GM12878 (cell line): Measurements from ENCODE around the gene WDR38. TPM values are rescaled to one million over a fixed set of nuclear protein-coding genes. Genes with fewer than 3 reads are reported as not detected.
A peak's percentile ranks its signal among the peaks of the same experiment; 100 is the strongest.

Source experiments
- ATAC-seq: fragments of 200-7000 bp; cut with Tn5 transposase; 3 replicates; pipeline ENCODE4 v1.9.1; 2020; ENCODE audit warnings: mild to moderate bottlenecking, moderate library complexity
- BruUV-seq: library from RNA; stranded (reverse); fragments of 400-500 nt; replicated peaks from 2 replicates; lab custom pipeline; 2021; lab: Mats Ljungman, UMichigan
- CTCF ChIA-PET: fragments of 300-600 bp; sonication (Branson Sonifier 250); formaldehyde crosslinking; extraction: SDS; loops from one replicate; lab custom pipeline; 2021; ENCODE audit warnings: inconsistent platforms; lab: Yijun Ruan, JAX
- POLR2A ChIA-PET: fragments of 350-600 bp; formaldehyde crosslinking; extraction: SDS; loops from one replicate; lab custom pipeline; 2021; ENCODE audit warnings: inconsistent platforms; lab: Charles Lee
- RAD21 ChIA-PET: fragments of 300-600 bp; sonication (Branson Sonifier 250); formaldehyde crosslinking; loops from one replicate; lab custom pipeline; 2023; ENCODE audit warnings: antibody characterized with exemption; ENCODE audit not compliant: unreplicated experiment; lab: Charles Lee
- SMC1A ChIA-PET: fragments of 300-600 bp; sonication (Branson Sonifier 250); formaldehyde crosslinking; loops from one replicate; lab custom pipeline; 2023; ENCODE audit not compliant: unreplicated experiment, uncharacterized antibody; lab: Charles Lee
- DNase-seq: peaks from one replicate; pipeline ENCODE4 v3.0.0-alpha.2; 2011; ENCODE audit warnings: low read depth, low spot score
- FAIRE-seq: peaks from 3 replicates; lab custom pipeline; 2011; peaks lifted over from hg19 to GRCh38; lab: Jason Lieb, UNC
- H2AFZ ChIP-seq: 2 replicates; pipeline ENCODE4 v1.6.0; 2011; ENCODE audit warnings: low read depth, low read length, control low read depth; ENCODE audit not compliant: control insufficient read depth
- H3K27ac ChIP-seq: 2 replicates; pipeline ENCODE4 v1.5.1; 2011; ENCODE audit warnings: control low read depth; ENCODE audit not compliant: control insufficient read depth, insufficient read depth
- H3K27me3 ChIP-seq, 2 experiments: replicated peaks in 1 of 2; 2 replicates each; pipeline versions ENCODE4 v1.6.0 to v1.6.1; 2011; ENCODE audit warnings: low read length in 1 of 2; ENCODE audit not compliant: control insufficient read depth in 2 of 2, insufficient read depth in 2 of 2
- H3K36me3 ChIP-seq, 2 experiments: 2 replicates each; pipeline ENCODE4 v1.5.1; 2011; ENCODE audit warnings: low read length in 1 of 2; ENCODE audit not compliant: control insufficient read depth in 2 of 2, insufficient read depth in 2 of 2
- H3K4me1 ChIP-seq: 2 replicates; pipeline ENCODE4 v1.6.1; 2011; ENCODE audit warnings: mild to moderate bottlenecking, low read length, moderate library complexity, mixed read lengths; ENCODE audit not compliant: control insufficient read depth, insufficient read depth
- H3K4me2 ChIP-seq: 2 replicates; pipeline ENCODE4 v1.6.0; 2011; ENCODE audit warnings: control low read depth; ENCODE audit not compliant: control insufficient read depth, insufficient read depth
- H3K4me3 ChIP-seq: fragments of 200-600 bp; sonication (generic); 2 replicates; pipeline ENCODE4 v1.5.1; 2016
- H3K79me2 ChIP-seq: 2 replicates; pipeline ENCODE4 v1.6.0; 2011; ENCODE audit warnings: low read length; ENCODE audit not compliant: control insufficient read depth, insufficient read depth
- H3K9ac ChIP-seq: 2 replicates; pipeline ENCODE4 v1.8.0; 2011; ENCODE audit warnings: low read length, control low read depth, mixed read lengths; ENCODE audit not compliant: control insufficient read depth, insufficient read depth
- H3K9me3 ChIP-seq: replicated peaks from 3 replicates; pipeline ENCODE4 v1.5.1; 2011; ENCODE audit warnings: mild to moderate bottlenecking, low read length; ENCODE audit not compliant: control insufficient read depth, insufficient read depth
- H4K20me1 ChIP-seq: 2 replicates; pipeline ENCODE4 v1.6.0; 2011; ENCODE audit not compliant: control insufficient read depth, insufficient read depth
- JUND ChIP-seq: IDR thresholded peaks from 2 replicates; pipeline ENCODE4 v1.6.1; 2012; ENCODE audit warnings: low read depth, mild to moderate bottlenecking, low read length, improper control_type of control experiment, moderate library complexity
- PKNOX1 ChIP-seq: fragments of 450-650 bp; IDR thresholded peaks from 2 replicates; pipeline ENCODE4 v1.6.1; 2016; ENCODE audit warnings: mild to moderate bottlenecking
- POLR2A ChIP-seq: IDR thresholded peaks from 2 replicates; pipeline ENCODE4 v1.6.1; 2011; ENCODE audit warnings: low read depth, mild to moderate bottlenecking, low read length
- POLR2AphosphoS5 ChIP-seq: IDR thresholded peaks from 2 replicates; pipeline ENCODE4 v1.6.1; 2011; ENCODE audit warnings: mild to moderate bottlenecking, low read length, inconsistent platforms
- TBL1XR1 ChIP-seq: IDR thresholded peaks from 2 replicates; pipeline ENCODE4 v1.6.1; 2012; ENCODE audit warnings: low read depth, low read length, improper control_type of control experiment
- ZNF622 ChIP-seq: fragments of 450-650 bp; IDR thresholded peaks from 2 replicates; pipeline ENCODE4 v1.6.1; 2017; ENCODE audit warnings: mild to moderate bottlenecking, inconsistent platforms
- WGBS: methylation state at CpG from one replicate; pipeline ENCODE4 v1.1.6; 2016; ENCODE audit warnings: low lambda C conversion rate; ENCODE audit not compliant: insufficient replicate concordance, insufficient coverage; ENCODE audit errors: missing lambda C conversion rate; 5-methylcytosine and 5-hydroxymethylcytosine counted together
- in situ Hi-C: fragments of 300-500 bp; cut with MboI; formaldehyde crosslinking; loops from 9 replicates; pipeline ENCODE4 v1.14.3; 2018; ENCODE audit warnings: mixed read lengths
- intact Hi-C: fragments of 100-400 bp; cut with micrococcal nuclease; formaldehyde crosslinking; loops from one replicate; pipeline ENCODE4 v1.14.2; 2022; ENCODE audit not compliant: unreplicated experiment
- polyA plus RNA-seq, 11 experiments: library from polyadenylated mRNA; depleted of rRNA in 4 of 11; unstranded in 6 of 11; stranded (reverse) in 5 of 11; fragments of >200 nt; fragmentation: Nextera tagmentation in 4 of 11; fragmentation: Illumina TruSeq in 1 of 11; extraction: Ambion mirVana in 4 of 11; extraction: Trizol in 1 of 11; gene quantifications; 1 replicate in 1 of 11; 2 replicates in 10 of 11; pipeline versions ENCODE4 v1.2.1 to v1.2.3, GENCODE V29; 2011 to 2016; ENCODE audit warnings: inconsistent platforms in 2 of 11, missing spikeins in 2 of 11, low read depth in 1 of 11
- total RNA-seq, 4 experiments: library from RNA; depleted of rRNA in 3 of 4; stranded (reverse); fragments of >200 nt in 3 of 4; fragmentation: Illumina TruSeq in 1 of 4; extraction: Trizol in 1 of 4; gene quantifications; 2 replicates each; pipeline versions ENCODE4 v1.2.1 to v1.2.3, GENCODE V29; 2013 to 2021

WDR38 gene
- total and polyA plus RNA-seq, 10 of the 15 experiments (the other 5 are each of a cell fraction or from before 2014, with no cell fraction given): not detected

DNA sequence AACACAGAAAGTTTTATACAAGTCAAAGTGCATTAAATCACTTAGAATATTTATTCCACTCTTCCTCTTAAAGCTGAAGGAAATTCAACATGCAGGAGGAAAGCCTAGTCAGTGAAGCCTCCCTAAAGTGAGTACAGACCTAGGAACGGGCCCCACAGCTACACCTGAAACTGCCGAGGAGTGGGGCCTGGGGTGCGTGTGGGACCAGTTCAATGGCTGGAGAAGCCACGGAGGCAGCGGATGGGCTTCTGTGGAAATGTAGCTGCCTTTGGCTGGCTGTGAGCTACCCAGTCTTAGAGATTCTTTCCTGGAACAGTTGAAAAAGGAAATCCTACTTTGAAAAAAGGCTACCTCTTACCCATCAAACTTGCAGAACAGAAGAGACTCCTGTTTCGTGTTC lies 25.3 kb downstream of the WDR38 start:
- intact Hi-C loops (no loop called here), in situ Hi-C loops (no loop called here)
- Histone ChIP-seq H3K36me3 (peaks cover 37 to 44% of the 10 kb centered on the region in 2 experiments), H3K79me2 (peaks cover 26% of the 10 kb centered on the region), H4K20me1 (peaks cover 5% of the 10 kb centered on the region), H3K9ac (no peak overlapping the region), H3K4me1 (peaks cover 11% of the 10 kb centered on the region), H3K27me3 (no peaks in the 10 kb centered on the region), H3K27ac (no peak overlapping the region), H3K4me3 (no peak overlapping the region), H2AFZ (no peak overlapping the region), H3K4me2 (no peak overlapping the region), H3K9me3 (no peaks in the 10 kb centered on the region)
- BruUV-seq: TSS peak; percentile 72
- peak; percentile 62 for TF ChIP-seq POLR2A
- TF ChIP-seq TBL1XR1: no peak
- TF ChIP-seq JUND: no peak
- TF ChIP-seq POLR2AphosphoS5: peak; percentile 49; the same call in 1 of the 2 replicates
- ChIA-PET RAD21 (interaction anchor here (1.3 to 1.6 kb wide), 3 partner anchors 61 to 267 kb away, joined by 4 read pairs; no protein-coding TSS in a partner anchor), POLR2A (interaction anchor here (1.2 to 1.5 kb wide), 2 partner anchors 11 to 16 kb away, joined by 4 to 5 read pairs; partner anchors contain the start of genes ARPC5L and RPL35), SMC1A (interaction anchor here (2.0 kb wide), 1 partner anchor 15 kb away, joined by 6 read pairs; no protein-coding TSS in a partner anchor), CTCF (interaction anchor here (0.8 to 1.9 kb wide), 4 partner anchors 26 to 112 kb away, joined by 3 to 5 read pairs (median 4); no protein-coding TSS in a partner anchor)
- ATAC-seq: no peak
- no peak for FAIRE-seq
- 91% methylated on average over 6 of the region's 6 CpGs for WGBS
- no peak for DNase-seq

GRCh38 chr9:124879226-124879625 lies 26.0 kb downstream of the WDR38 start:
- no peak overlapping the region for H3K4me2 ChIP-seq
- in situ Hi-C loops: no loop called here
- no peaks in the 10 kb centered on the region for H3K27me3 ChIP-seq
- TF ChIP-seq ZNF622 (no peak), PKNOX1 (no peak), POLR2A (peak; percentile 44)
- ChIA-PET SMC1A (interaction anchor here (0.6 to 1.6 kb wide), 2 partner anchors 17 to 61 kb away, joined by 3 to 4 read pairs; partner anchors contain the start of genes ARPC5L and RPL35), CTCF (interaction anchor here (1.7 kb wide), 2 partner anchors 15 to 27 kb away, joined by 3 to 5 read pairs; no protein-coding TSS in a partner anchor), RAD21 (interaction anchor here (1.6 kb wide), 1 partner anchor 266 kb away, joined by 4 read pairs; no protein-coding TSS in a partner anchor), POLR2A (interaction anchor here (0.6 to 1.2 kb wide), 2 partner anchors 12 to 735 kb away, joined by 4 to 5 read pairs; no protein-coding TSS in a partner anchor)
- no peak overlapping the region for H2AFZ ChIP-seq
- no peaks in the 10 kb centered on the region; the same call in none of the 2 replicates for H4K20me1 ChIP-seq
- peaks cover 31 to 37% of the 10 kb centered on the region in 2 experiments for H3K36me3 ChIP-seq
- H3K4me3 ChIP-seq: no peak overlapping the region
- peaks cover 19% of the 10 kb centered on the region for H3K79me2 ChIP-seq
- intact Hi-C loops: no loop called here
- 95% methylated on average over 10 of the region's 10 CpGs for WGBS
- ATAC-seq (no peak), FAIRE-seq (no peak), DNase-seq (no peak)
- no peak overlapping the region for H3K9ac ChIP-seq
- no TSS peak for BruUV-seq
- H3K9me3 ChIP-seq: no peaks in the 10 kb centered on the region
- peaks cover 8% of the 10 kb centered on the region for H3K4me1 ChIP-seq
- no peak overlapping the region for H3K27ac ChIP-seq
